ENCODE data around the gene CDX1. TPM values are rescaled to one million over a fixed set of nuclear protein-coding genes. Genes with fewer than 3 reads are reported as not detected.
A peak's percentile ranks its signal among the peaks of the same experiment; 100 is the strongest.

The CDX1 gene
- total RNA-seq = not detected
- 0.28 TPM for polyA plus RNA-seq (2013, experiment 1 of 2)
- 0.33 TPM for polyA plus RNA-seq (2013, experiment 2 of 2)
- long read RNA-seq, experiment 1 = 0 reads
- long read RNA-seq, experiment 2, partial matches to known transcripts = 0 of 1 reads
- long read RNA-seq, experiment 2, other reads (novel, unspliced or antisense) = 0 of 1 reads
- long read RNA-seq, experiment 3 = 0 reads
- long read RNA-seq, experiment 4 = 0 reads

DNA sequence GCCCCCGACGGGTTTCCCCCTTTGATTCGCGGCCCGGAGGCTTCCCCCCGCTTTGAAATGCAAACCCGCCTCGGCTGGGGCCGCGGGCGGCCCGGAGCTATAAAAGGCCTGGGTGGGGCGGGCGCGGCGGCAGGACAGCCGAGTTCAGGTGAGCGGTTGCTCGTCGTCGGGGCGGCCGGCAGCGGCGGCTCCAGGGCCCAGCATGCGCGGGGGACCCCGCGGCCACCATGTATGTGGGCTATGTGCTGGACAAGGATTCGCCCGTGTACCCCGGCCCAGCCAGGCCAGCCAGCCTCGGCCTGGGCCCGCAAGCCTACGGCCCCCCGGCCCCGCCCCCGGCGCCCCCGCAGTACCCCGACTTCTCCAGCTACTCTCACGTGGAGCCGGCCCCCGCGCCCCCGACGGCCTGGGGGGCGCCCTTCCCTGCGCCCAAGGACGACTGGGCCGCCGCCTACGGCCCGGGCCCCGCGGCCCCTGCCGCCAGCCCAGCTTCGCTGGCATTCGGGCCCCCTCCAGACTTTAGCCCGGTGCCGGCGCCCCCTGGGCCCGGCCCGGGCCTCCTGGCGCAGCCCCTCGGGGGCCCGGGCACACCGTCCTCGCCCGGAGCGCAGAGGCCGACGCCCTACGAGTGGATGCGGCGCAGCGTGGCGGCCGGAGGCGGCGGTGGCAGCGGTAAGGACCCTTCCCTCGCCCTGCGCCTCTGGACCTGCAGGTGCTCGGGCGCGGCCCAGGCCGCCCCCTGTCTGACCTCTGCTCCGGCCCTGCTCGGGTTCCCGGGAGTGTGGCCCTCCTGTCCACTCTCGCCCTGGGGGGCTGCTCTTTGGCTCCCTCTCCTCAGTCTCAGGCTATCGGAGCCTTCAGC lies at the start of gene CDX1:
Gene CDX1, plus strand, starts transcription at position 129 of the 862 bp plus-strand sequence. Its CDS starts 99 bp downstream, at position 228.
- DNase-seq = peak; percentile 78
- H3K9me3 Mint-ChIP-seq = no peaks in the 10 kb centered on the region
- peak within 1 kb of the TSS; percentile 36 for H3K4me3 Mint-ChIP-seq
- H3K27ac Mint-ChIP-seq = no peak within 1 kb of the TSS
- no peaks in the 10 kb centered on the region for H3K36me3 ChIP-seq (ENCODE audit: control insufficient read depth, insufficient read depth, low read length)
- H3K36me3 Mint-ChIP-seq (ENCODE audit: low read depth) = no peaks in the 10 kb centered on the region
- H3K9ac ChIP-seq (ENCODE audit: extremely low read depth, low read length, poor library complexity, severe bottlenecking) = no peak within 1 kb of the TSS
- H3K27ac ChIP-seq (ENCODE audit: low read depth, low read length) = no peak within 1 kb of the TSS
- H3K4me1 ChIP-seq (ENCODE audit: control insufficient read depth, insufficient read depth, low read length) = no peaks in the 10 kb centered on the region
- H3K9me3 ChIP-seq (ENCODE audit: control insufficient read depth, low read length) = no peaks in the 10 kb centered on the region
- 13 to 14% methylated on average over 29 to 93 of the region's 93 CpGs for WGBS, 2 experiments (ENCODE audit: insufficient coverage in 1 of 2, insufficient read length in 1 of 2)
- H3K27me3 Mint-ChIP-seq (ENCODE audit: insufficient read depth) = peaks cover 83% of the 10 kb centered on the region
- H3K4me3 ChIP-seq (ENCODE audit: low read length) = no peak within 1 kb of the TSS
- TF ChIP-seq, protein P1, sequence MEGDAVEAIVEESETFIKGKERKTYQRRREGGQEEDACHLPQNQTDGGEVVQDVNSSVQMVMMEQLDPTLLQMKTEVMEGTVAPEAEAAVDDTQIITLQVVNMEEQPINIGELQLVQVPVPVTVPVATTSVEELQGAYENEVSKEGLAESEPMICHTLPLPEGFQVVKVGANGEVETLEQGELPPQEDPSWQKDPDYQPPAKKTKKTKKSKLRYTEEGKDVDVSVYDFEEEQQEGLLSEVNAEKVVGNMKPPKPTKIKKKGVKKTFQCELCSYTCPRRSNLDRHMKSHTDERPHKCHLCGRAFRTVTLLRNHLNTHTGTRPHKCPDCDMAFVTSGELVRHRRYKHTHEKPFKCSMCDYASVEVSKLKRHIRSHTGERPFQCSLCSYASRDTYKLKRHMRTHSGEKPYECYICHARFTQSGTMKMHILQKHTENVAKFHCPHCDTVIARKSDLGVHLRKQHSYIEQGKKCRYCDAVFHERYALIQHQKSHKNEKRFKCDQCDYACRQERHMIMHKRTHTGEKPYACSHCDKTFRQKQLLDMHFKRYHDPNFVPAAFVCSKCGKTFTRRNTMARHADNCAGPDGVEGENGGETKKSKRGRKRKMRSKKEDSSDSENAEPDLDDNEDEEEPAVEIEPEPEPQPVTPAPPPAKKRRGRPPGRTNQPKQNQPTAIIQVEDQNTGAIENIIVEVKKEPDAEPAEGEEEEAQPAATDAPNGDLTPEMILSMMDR (conservative IDR thresholded peaks at IDR 0.05) = no peak
- H3K4me1 Mint-ChIP-seq = peaks cover 15% of the 10 kb centered on the region
- H3K27me3 ChIP-seq (ENCODE audit: control insufficient read depth, insufficient read depth, low read length, poor library complexity, severe bottlenecking) = peaks cover 71% of the 10 kb centered on the region

DNA sequence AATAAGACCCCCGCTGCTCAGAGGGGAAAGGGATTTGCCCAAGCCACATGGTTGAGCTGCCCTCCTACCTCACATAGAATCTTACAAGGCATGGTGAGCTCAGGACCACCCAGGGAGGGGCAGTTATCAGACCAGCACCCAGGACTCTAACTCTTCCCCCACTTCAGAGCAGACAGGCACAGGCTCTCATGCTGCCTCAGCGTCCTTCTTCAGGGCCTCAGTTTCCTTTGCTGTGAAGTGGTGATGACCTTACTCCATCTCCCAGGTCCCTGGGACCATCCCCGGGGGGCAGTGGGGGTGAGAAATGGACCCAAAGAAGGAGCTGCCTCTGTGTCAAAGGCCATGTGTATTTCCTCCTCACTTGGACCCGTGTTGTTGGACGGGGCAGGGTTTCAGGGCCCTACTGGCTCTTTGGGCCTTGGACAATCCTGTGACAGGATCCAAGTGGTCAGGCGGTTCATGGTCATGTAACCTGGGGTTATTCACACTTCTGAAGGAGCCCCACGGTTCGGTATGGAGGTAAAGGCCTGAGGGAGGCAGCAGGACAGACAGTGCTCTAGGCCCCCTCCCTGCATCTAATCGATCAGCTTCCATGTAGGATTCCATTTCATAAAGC lies 48.5 kb upstream of the CDX1 start:
- Histone ChIP-seq H3K27ac (ENCODE audit: low read depth, low read length) (no peak overlapping the region), H3K4me3 (ENCODE audit: low read length) (no peak overlapping the region), H3K9me3 (ENCODE audit: control insufficient read depth, low read length) (no peaks in the 10 kb centered on the region), H3K9ac (ENCODE audit: extremely low read depth, low read length, poor library complexity, severe bottlenecking) (no peak overlapping the region), H3K36me3 (ENCODE audit: control insufficient read depth, insufficient read depth, low read length) (no peaks in the 10 kb centered on the region), H3K27me3 (ENCODE audit: control insufficient read depth, insufficient read depth, low read length, poor library complexity, severe bottlenecking) (no peaks in the 10 kb centered on the region), H3K4me1 (ENCODE audit: control insufficient read depth, insufficient read depth, low read length) (peaks cover 3% of the 10 kb centered on the region)
- no peak overlapping the region for H3K27ac Mint-ChIP-seq
- peak; percentile 42 for DNase-seq
- H3K36me3 Mint-ChIP-seq (ENCODE audit: low read depth) = no peaks in the 10 kb centered on the region
- 83 to 100% methylated on average over 3 to 9 of the region's 9 CpGs for WGBS, 2 experiments (ENCODE audit: insufficient coverage in 1 of 2, insufficient read length in 1 of 2)
- H3K4me3 Mint-ChIP-seq = no peak overlapping the region
- H3K4me1 Mint-ChIP-seq = peaks cover 14% of the 10 kb centered on the region
- no peaks in the 10 kb centered on the region for H3K9me3 Mint-ChIP-seq
- TF ChIP-seq, protein P1 (conservative IDR thresholded peaks at IDR 0.05) = no peak
- peaks cover 1% of the 10 kb centered on the region for H3K27me3 Mint-ChIP-seq (ENCODE audit: insufficient read depth)

DNA sequence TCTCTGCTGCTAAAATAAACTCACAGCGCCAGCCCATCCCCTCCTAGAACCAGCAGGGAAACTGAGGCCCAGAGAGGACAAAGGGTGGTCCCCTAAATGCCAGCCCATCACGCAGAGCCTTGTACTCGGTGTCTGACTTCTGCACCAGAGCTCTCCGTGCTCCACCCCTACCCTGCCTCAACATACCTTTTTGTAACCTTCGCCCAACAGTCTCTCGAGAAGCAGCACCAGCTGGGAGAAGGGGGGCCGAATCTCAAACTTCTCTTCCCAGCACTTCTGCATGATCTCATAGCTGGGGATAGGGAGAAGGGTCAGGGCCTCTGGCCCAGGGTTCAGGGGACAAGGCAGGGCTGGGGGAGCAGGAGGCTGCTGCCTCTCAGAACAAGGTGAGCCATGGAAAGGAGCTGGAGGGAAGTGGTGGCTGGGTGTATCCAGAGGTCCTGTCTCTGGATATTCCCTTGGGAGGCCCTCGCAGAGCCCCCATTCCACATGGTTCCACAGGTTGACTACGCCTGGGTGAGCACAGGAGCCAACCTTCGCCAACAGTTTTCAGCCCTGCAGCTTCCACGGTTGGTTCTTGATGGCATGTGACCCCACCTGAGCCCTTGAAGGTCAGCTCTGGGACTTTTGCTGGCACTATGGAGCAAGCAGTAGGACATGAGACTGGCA lies 47.9 kb upstream of the CDX1 start:
- WGBS, 2 experiments (ENCODE audit: insufficient coverage in 1 of 2, insufficient read length in 1 of 2) = 90 to 100% methylated on average over 3 to 11 of the region's 11 CpGs
- Histone ChIP-seq H3K4me3 (ENCODE audit: low read length) (no peak overlapping the region), H3K9me3 (ENCODE audit: control insufficient read depth, low read length) (no peaks in the 10 kb centered on the region), H3K36me3 (ENCODE audit: control insufficient read depth, insufficient read depth, low read length) (no peaks in the 10 kb centered on the region), H3K4me1 (ENCODE audit: control insufficient read depth, insufficient read depth, low read length) (peaks cover 3% of the 10 kb centered on the region), H3K27ac (ENCODE audit: low read depth, low read length) (no peak overlapping the region), H3K27me3 (ENCODE audit: control insufficient read depth, insufficient read depth, low read length, poor library complexity, severe bottlenecking) (no peaks in the 10 kb centered on the region), H3K9ac (ENCODE audit: extremely low read depth, low read length, poor library complexity, severe bottlenecking) (no peak overlapping the region)
- Mint-ChIP-seq H3K4me1 (peaks cover 11% of the 10 kb centered on the region), H3K27ac (no peak overlapping the region), H3K9me3 (no peaks in the 10 kb centered on the region), H3K4me3 (no peak overlapping the region), H3K36me3 (ENCODE audit: low read depth) (no peaks in the 10 kb centered on the region), H3K27me3 (ENCODE audit: insufficient read depth) (peaks cover 1% of the 10 kb centered on the region)
- TF ChIP-seq, protein P1 (conservative IDR thresholded peaks at IDR 0.05) = no peak
- peak; percentile 37 for DNase-seq
